IPS-11a (cell line): ENCODE measurements around the gene RTEL1.

ENCODE experiments used
- H3K4me3 ChIP-seq: one replicate; pipeline ENCODE4 v1.5.1; 2013; ENCODE audit warnings: low read depth, low read length, control low read depth

The RTEL1 gene

DNA sequence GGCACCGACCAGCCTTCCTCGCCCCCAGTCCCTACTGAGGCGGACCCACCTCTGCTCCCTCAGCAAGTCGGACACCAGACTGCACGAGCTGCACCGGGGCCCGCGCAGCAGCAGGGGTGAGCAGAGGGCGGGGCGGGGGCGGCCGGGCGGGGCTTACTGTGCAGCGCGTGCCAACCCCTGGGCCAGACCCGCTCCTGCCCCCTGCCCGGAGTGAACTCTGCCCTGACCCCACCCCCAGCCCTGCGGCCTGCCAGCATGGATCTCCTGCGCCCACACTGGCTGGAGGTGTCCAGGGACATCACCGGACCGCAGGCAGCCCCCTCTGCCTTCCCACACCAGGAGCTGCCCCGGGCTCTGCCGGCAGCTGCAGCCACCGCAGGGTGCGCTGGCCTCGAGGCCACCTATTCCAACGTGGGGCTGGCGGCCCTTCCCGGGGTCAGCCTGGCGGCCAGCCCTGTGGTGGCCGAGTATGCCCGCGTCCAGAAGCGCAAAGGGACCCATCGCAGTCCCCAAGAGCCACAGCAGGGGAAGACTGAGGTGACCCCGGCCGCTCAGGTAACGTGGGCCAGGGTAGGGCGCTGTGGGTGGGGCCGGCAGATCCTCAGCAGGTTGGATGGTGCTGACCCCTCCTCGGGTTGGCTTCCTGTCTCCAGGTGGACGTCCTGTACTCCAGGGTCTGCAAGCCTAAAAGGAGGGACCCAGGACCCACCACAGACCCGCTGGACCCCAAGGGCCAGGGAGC is 80.0 kb downstream of the RTEL1 start:
- H3K4me3 ChIP-seq, result no peak overlapping the region

- no peak overlapping the region for H3K4me3 ChIP-seq
These were observed 80.6 kb downstream of the RTEL1 start for GRCh38 chr20:63738687-63739129.

DNA sequence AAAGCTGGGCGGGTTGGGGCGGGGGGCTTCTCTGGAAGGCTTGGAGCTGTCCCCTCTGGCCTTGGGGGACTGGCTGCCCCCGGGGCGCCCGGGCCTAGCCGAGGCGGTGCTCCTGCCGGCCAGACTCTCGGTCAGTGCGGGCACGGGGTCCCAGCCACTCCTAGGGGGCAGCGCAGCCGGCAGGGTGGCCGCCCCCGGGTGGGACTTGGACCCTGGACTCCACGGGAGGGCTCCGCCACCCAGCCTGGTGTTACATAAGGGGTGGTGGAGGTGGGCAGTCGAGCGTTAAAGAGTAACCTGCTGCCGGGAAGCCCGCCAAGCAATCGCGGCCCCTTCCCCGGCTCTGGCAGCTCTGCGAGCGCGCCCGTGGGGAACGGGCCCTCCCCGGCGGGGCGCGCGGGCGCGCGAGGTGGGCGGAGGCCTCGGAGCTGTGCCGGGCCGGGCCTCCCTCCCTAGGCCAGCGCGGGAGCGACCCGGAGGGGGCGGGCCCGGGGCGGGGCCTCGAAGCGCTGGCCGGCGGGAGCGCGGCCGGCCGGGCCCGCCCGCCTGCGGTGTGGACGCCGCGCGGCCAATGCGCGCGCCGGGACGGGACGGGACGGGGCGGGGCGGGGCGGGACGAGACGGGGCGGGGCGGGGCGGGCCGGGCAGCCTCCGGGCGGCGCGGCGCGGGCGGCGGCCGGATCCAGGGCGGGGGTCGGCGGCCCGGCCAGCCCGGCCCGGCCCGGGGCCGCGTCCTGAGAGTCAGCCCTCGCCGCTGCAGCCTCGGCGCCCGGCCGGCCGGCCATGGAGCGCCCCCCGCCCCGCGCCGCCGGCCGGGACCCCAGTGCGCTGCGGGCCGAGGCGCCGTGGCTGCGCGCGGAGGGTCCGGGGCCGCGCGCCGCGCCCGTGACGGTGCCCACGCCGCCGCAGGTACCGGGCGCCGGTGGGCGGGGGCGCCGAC is 81.3 kb downstream of the RTEL1 start, which contains the start of gene SLC2A4RG:
Gene SLC2A4RG, plus strand, starts transcription at position 647 of the 940 bp plus-strand sequence. Its CDS starts 137 bp downstream, at position 784.
- peak within 1 kb of the TSS; percentile 63 for H3K4me3 ChIP-seq

GRCh38 chr20:63740070-63740626 is 82.0 kb downstream of the RTEL1 start:
- H3K4me3 ChIP-seq, result peak overlapping the region; percentile 63

DNA sequence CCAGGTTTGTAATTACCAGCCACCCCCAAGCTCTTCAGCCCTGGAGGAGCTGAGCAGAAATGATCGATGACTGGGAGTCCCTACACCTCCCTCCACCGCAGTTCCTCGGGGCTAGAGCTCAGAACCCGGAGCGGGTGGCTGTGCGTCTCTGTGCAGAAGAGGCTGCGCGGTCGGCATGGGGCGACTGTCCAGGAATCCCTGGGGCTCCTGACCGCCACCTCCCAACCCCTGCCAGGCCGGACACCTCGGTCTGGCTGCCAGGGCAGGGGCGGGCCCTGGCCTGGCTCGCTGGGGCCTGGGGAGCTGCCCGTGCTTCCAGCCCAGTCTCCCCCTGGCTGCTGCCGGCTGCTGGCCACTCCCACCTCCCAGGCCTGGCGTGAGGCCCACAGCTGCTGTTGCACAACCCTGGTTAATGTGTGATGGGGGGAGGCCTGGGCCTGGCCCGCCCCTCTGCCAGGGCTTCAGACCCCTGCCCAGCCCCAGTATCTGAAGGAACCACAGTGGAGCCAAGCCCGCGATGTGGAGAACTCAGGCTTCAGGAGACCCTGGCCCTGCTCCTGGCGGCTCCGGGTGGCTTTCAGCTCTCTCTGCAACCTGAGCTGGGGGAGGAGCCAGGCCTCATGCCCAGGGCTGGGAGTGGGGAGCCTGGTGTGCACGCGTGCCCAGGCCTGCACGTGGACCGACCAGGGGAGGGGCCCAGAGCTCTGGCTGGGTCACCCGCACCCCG is 82.7 kb downstream of the RTEL1 start:
- H3K4me3 ChIP-seq, result peak overlapping the region; percentile 63

GRCh38 chr20:63741354-63741675 is 83.2 kb downstream of the RTEL1 start:
- H3K4me3 ChIP-seq, result no peak overlapping the region

GRCh38 chr20:63741676-63742380 is 83.7 kb downstream of the RTEL1 start:
- no peak overlapping the region for H3K4me3 ChIP-seq

DNA sequence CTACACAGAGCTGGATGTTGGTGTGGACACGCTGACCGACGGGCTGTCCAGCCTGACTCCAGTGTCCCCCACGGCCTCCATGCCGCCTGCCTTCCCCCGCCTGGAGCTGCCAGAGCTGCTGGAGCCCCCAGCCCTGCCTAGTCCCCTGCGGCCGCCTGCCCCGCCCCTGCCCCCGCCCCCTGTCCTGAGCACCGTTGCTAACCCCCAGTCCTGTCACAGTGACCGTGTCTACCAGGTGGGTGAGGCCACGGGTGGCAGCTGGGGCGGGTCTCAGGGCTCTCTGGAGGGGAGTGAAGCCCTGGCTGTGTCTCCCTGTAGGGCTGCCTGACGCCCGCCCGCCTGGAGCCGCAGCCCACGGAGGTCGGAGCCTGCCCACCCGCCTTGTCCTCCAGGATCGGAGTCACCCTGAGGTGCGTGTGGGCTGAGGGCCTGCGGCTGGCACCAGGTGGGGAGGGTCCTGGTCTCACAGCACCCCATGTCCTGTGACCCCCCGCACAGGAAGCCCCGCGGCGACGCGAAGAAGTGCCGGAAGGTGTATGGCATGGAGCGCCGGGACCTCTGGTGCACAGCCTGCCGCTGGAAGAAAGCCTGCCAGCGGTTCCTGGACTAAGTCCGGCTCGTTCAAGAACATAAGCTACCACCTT is 84.4 kb downstream of the RTEL1 start:
- H3K4me3 ChIP-seq, result no peak overlapping the region

DNA sequence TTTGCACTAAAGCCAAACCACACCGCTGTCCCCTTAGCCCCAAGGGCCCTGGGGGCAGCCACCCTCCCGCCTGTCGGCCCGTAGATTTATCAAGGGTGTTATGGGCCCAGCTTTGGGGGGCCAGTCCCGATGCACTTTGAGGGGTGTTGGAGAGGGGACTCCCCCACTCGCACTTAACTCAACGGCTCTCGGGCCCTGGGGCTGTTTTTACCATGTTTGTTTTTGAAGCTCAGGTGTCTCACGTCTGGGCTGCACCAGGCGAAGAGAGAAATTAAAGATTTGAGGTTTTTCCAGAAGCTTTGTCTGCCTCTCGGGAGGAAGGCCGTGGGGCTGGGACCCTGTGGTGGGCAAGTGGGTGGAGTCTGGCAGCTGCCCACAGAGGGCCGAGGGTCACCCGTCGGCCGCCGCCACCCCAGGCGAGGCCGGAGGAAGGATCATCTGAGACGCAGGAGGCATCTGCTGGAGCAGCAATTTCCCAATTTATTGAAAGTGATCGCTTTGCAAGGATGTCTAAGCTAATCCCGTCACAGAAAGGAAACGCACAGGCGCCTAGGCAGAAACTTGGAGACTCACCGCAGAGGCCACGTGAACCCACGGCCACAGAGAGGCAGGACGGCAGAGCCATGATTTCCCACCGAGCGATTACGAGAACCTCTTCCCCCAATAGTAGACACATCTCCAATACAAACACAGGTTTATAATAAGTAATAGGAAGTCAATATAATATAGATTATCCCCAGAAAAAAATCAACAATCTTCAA is 85.3 kb downstream of the RTEL1 start:
- no peak overlapping the region for H3K4me3 ChIP-seq

DNA sequence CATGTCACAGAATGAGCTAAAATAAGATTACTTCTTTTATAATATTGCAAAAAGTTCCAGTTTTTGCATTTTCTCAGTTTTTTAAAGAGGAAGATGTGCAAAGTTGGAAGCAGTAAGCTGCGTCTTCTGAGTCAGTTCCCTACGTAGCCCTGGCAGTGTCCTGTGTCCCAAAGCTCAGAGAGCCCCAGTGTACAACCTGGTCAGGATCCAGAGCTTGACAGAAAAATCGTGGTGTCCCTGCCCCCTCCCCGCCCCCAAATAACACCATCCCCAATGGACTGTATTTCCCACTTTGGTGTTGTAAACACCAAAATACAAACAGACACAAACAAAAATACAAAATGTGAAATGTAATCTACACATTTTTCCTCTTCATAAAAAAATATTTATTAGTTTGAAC is 86.0 kb downstream of the RTEL1 start:
- no peak overlapping the region for H3K4me3 ChIP-seq

GRCh38 chr20:63744574-63745423 is 86.7 kb downstream of the RTEL1 start:
- no peak overlapping the region for H3K4me3 ChIP-seq

- H3K4me3 ChIP-seq, result no peak overlapping the region
These were observed 87.3 kb downstream of the RTEL1 start for GRCh38 chr20:63745424-63745805.
